Measurements from ENCODE around the gene KIAA1328.

KIAA1328 gene

DNA sequence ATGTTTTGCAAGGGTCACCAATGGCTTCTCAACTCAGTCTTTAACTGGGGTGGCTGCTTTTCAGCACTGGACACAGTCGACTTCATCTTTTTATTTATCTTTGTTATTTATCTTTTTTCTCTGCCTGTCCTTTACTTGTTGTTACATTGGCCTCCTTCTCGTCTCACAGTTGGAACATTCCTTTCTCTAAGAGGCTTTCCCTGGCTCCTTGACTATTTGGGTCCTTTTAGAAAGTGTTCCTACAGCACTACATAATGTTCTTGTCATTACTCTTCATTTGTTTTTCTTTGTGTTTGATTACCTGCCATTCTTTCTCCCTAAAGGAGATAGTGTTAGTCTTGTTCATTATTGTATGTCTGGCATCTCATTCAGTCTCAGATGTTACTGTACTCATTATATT is 122.0 kb downstream of the KIAA1328 start:
- DNase-seq (ENCODE audit: low read depth in 2 of 2) = no peak

DNA sequence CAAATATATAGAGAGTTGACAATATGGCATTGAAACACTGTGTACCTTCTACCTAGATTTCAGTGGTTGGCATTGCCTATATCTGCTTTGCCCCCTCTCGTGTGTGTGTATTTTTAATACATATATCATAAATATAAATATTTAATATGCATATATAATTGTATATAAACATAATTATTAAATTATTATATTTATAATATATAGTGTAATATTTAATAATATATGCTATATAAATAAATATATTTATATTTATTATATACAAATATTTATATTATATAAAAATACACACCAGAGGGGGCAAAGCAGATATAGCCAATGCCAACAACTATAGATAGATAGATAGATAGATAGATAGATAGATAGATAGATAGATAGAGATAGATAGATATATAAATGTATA is 124.1 kb downstream of the KIAA1328 start:
- no peak for DNase-seq (ENCODE audit: low read depth in 2 of 2)

DNA sequence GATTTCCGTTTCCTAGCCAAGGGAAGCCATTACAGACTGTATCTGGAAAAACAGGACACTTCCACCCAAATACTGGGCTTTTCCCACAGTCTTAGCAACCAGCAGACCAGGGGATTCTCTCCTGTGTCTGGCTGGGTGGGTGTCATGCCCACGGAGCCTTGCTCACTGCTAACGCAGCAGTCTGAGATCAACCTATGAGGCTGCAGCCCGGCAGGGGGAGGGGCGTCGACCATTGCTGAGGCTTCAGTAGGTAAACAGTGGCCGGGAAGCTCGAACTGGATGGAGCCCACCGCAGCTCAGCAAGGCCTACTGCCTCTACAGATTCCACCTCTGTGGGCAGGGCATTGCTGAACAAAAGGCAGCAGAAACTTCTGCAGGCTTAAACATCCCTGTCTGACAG is 131.1 kb downstream of the KIAA1328 start:
- no peak for DNase-seq (ENCODE audit: low read depth in 2 of 2)

DNA sequence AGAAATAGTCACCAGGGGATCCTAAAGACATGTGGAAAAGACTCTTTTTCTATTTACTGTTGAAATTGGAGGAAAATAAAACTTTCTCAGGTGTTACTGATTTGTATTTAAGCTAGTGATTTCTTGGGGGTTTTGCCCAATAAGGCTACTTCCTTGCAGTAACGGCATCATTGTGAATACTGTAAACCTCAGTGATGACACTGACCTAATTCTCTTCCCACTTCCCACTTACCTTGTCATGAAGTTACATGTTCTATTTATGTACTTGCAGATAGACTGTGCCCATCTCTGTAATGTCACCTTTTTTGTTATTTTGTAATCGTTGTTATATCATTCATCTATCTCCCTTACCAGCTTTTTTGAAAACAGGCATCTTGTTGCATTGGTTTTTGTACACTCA is 134.5 kb downstream of the KIAA1328 start:
- DNase-seq (ENCODE audit: low read depth in 2 of 2) = no peak

DNA sequence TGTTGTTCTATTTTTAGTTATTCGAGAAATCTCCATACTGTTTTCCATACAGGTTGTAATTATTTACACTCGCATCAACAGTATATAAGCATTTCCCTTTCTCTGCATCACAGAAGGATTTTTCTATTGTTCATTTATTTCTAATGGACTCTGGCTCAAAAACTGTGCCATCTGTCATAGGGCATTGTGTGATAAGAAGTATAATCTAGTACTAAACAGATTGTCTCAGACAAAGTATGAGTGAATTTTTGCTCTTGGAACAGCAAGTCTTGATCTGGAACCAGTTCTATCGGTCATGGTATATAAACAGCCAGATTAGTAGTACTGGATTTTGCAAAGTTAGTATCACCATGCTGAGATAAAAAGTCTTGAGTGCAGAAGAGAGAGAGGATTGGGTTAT is 145.8 kb downstream of the KIAA1328 start:
- no peak for DNase-seq (ENCODE audit: low read depth in 2 of 2)

DNA sequence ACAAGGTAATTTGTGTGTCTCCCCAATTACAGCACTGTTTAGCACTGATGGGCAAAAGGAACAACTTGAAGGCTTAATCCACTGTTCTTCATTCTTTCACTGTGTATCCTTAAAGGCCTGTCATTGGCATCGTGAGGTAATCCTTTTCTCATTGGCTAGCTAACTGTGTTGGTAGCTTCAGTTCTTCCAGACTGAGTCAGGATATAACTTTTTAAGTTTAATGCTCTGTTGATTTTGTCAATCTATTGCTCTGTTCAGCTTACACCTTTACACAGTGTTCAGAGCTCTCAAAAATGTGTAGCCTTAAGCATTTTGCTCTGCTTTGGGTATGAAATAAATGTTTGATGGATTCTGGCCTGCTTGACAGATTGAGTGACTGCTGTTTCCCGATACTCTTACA is 148.2 kb downstream of the KIAA1328 start:
- no peak for DNase-seq (ENCODE audit: low read depth in 2 of 2)

DNA sequence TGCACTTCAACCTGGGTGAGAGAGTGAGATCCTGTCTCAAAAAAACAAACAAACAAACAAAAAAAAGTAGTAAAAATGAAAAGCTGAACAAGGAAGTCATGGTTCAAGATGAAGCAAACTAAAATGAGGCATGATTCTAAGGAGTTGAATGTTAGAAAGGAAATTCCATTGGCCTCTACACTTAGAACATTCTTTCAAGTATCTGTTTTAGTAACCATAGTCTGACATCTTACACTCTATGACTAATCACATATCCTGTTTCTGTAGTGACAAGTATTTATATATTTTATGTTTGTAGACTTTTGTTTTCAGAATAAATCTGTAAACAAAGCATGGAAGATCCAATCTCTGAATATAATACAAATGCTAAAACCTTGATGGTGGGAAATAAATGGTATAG is 164.1 kb downstream of the KIAA1328 start:
- no peak for DNase-seq (ENCODE audit: low read depth in 2 of 2)

DNA sequence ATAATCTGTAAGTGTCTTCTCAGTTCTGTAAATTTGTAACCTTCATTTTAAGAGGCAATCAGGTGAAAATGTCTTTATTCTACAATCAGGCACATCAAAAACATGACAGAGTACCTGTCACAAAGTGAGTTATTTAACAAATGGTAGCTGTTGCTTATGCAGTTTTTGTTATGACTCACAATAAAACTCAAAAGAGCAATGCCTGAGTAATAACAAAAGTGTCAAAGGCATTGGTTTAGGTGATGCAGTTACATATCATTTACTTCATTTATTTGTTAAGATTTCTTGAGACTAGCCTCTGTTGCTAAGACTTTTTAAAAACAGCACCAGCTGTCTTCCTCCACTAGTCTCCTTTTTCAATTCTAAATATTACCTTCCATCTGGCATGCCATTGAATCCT is 177.8 kb downstream of the KIAA1328 start:
- no peak for DNase-seq (ENCODE audit: low read depth in 2 of 2)

DNA sequence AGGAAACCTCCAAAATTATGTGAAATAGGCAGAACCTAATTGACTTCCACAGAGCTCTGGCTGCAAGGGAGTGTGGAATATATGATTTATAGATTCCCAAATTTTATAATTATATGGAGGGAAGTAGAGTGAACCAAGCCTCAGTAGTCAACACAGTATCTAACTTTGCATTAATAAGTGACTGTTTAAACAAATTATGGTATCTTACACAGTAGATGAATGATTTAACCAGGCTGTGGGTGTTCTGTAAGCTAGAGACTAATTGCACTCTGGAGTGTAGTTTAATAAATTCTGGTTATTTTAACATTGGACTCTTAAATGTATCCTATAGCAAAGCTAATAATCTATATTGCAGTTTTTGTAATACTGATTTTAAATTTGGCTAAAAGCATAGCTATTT is 183.5 kb downstream of the KIAA1328 start:
- no peak for DNase-seq (ENCODE audit: low read depth in 2 of 2)

DNA sequence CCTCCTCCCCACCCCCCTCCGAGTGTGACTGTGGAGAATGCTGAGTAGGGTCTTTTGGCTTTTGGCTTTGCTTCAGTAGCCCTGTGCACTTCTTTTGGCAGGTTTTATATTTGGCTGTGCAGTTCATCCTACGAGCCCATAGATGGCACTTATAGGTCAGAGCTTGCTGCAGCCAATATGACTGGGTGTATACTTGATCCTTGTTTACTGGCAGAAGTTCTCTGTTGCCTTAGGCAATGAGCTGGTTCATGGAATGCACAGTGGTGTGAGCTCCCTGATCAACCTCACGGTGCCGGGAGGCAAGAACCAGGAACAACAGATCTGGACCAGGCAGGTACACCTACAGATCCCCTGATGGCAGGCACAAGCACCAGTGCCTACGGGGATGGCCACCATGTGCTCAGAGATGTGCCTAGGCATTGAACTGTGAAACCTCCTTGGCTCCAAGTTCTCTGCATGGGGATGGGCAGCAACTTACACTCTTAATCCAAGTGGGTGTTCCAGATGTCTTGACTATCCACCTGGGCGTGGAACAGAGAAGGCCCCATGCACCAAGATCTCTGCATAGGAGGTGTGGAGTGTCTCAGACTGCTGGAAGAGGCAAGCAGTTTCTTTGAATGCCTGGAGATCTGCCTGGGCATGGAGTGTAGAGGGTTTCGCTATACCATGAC is 190.4 kb downstream of the KIAA1328 start:
- DNase-seq (ENCODE audit: low read depth in 2 of 2) = no peak

DNA sequence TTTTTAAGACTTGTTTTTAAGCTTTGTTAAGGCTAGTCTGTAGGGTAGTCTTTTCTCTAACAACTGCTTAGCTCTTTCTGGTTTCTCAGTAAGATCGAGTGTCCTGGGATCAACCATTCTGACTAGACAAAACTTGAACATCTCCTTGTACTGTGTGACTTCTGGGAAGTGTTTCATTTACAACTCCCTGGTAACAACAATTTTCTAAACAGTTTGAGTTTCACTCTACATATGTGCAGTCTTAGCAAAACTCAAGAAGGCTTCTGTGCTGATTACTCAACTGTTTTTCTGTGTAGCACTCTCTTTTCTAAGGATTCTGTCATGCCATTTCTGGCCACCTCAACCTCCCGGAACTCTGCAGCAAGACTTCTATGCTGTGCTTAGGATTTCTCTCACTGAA is 204.5 kb downstream of the KIAA1328 start:
- no peak for DNase-seq (ENCODE audit: low read depth in 2 of 2)

DNA sequence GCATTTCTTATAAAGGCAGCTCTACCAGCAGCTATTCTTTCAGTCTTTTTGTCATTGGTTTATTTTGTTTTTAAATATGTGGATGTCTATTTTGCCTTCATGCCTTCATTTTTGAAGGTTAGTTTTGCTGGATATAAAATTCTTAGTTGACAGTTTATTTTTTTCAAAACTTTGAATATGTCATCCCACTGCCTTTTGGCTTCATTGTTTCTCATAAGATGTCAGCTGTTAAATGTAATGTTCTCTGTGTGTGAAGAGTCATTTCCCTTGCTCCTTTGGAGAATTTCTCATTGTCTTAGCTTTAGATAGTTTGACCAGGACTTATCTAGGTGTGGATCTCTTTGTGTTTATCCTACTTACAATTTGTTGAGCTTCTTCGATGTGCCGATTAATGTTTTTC is 213.5 kb downstream of the KIAA1328 start:
- no peak for DNase-seq (ENCODE audit: low read depth in 2 of 2)

DNA sequence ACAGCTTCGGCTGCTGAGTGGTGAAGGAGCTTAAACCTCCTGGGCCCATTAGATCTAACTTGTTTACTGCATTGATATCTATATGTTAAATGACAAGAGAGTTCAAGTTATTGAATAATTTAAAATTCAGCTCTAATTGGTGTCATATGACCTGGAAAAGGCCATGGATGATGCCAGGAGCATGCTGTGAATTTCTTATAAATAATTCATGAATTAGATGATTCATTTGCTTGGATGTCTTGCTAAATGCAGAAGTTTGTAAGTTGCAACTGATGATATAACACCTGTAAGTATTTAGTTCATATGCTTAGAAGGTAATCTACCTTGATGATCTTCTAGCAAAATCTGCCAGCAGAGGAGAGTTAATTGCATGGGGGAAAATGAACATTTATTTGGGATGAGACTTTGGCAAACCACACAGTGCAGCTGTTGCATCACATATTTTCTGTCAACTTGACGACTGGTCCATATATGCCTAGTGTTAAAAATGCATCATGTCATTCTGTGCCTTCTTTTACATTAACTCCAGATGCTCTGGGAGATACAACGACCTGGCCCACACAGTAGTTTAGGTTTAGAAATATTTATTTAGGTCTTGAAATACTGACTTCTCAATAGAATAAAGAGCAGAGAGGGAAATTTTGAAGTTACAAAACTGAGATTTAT is 226.3 kb downstream of the KIAA1328 start:
- DNase-seq (ENCODE audit: low read depth in 2 of 2) = no peak

DNA sequence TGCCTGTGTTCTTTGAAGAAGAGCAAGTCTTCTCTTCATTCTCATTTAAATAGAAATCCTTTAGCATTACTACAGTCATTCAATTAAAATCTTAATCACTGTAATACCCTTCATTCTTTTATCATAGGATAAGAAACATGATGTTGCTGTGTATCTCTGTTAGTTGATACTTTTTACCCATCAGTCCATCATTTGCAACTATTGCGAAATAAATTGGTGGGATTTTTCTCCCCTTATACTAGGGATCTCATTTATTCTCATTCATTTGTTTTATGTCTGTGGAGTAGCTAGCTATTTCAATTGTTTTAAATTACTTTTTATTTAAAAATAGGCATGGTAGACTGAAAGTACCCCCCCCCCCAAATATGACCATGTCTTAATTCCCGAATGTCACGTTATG is 235.3 kb downstream of the KIAA1328 start:
- no peak for DNase-seq (ENCODE audit: low read depth in 2 of 2)

DNA sequence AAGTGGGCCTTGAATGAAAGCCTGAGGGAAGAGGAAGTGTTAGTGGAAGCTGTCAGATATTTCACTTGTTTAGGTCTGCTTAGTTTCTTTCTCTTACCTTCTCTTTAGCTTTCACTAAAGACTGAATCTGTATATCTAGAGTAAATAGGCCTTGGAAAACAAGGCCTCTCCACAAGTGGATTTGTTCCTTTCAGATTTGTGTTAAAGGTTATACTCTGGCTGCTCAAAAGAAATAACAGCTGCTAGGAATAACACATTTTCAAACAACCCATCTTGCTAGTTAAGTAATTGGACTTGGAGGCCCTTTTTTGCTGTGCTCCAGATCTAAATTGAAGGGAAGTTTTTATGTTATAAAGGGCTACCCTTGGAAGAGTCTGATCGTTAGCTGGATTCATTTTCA is 236.3 kb downstream of the KIAA1328 start:
- no peak for DNase-seq (ENCODE audit: low read depth in 2 of 2)

DNA sequence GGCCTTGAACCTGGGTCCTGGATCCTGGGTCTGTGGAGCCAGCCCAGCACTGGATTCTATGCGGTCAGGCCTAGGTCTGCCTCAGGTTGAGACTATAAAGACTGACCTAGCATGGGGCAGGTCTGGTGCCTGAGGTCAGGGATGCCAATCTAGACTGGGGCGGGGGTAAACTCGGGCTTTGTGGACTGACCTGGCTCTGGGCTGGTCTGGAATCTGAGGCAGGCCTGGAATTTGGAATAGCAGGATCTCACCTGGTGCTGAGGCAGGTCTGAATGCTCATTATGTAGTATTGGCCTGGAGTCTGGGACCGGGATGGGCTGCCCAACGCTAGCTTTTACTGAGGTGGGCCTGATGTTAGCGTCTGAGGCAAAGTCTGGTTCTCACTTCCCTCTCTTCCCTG is 256.0 kb downstream of the KIAA1328 start:
- DNase-seq (ENCODE audit: low read depth in 2 of 2) = no peak

DNA sequence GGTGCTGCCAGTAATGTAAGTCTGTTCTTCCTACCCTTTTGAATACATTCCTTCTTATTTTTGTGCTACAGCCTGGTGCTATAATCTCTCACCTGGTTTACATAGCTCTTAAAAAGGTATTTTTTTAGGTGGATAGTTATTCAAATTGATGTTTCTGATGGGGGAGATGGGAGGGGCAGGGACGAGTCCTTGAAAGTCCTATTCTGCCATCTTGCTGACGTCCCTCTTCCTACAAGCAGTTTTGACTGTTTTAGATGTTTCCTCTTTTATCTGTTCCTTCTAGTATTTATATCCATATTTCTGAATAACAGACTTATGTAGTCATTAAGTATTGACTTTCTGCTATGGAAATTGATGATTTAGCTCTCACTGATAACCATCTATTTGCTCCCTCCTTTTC is 256.4 kb downstream of the KIAA1328 start:
- DNase-seq (ENCODE audit: low read depth in 2 of 2) = no peak

DNA sequence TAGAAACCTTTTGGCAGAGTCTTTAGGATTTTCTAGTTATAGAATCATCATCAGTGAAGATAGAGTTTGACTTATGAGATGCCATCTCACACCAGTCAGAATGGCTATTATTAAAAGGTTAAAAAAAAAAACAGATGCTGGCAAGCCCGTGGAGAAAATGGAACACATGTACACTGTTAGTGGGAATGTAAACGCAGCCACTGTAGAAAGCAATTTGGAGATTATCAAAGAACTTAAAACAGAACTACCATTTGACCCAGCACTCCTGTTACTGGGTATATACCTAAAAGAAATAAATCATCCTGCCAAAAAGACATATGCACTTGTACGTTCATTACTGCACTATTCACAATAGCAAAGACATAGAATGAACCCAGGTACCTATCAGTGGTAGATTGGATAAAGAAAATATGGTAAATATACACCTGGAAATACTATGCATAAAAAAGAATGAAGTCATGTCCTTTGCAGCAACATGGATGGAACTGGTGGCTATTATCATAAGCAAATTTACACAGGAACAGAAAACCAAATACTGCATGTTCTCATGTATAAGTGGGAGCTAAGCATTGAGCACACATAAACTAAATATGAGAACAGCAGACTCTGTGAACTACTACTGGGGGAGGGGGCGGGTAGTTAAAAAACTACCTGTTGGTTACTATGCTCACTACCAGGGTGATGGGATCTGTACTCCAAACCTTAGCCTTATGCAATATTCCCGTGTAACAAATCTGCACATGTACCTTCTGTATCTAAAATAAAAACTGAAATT is 279.0 kb downstream of the KIAA1328 start:
- DNase-seq (ENCODE audit: low read depth in 2 of 2) = no peak

DNA sequence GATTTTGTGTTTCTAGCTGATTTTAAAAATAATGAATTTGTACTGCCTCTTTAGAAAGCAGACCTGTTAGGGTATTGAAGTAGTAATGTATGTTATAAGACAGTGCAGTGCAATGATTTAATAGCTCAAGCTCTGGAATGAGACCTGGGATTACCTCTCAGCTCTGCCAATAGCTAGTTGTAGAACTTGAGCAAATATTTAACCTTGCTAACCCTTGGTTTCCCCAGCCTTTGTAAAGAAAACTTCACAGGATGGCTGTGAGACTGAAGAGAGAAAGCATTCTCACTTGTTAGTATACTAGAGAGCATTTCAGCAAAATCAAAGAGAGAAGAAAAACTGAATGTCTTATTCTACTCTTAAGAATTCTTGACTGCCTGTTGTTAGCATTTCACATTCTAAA is 293.9 kb downstream of the KIAA1328 start:
- no peak for DNase-seq (ENCODE audit: low read depth in 2 of 2)

DNA sequence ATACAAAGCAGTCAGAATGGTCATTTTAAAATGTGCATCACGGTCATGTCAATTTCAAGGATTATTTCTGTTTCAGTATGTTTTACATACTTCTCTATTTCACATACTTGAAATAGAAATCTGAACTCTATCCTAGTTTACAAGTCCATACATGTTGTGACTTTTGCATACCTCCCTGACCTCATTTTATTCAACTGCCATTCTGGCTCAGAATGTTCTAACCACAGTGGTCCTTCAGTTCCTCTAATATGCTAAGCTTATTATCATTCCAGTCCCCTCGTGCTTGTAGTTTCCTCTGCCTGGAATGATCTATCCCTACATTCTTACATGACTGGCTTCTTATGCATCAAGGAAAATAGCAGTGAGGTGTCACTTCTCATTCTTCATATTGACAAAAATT is 295.6 kb downstream of the KIAA1328 start:
- DNase-seq (ENCODE audit: low read depth in 2 of 2) = no peak

DNA sequence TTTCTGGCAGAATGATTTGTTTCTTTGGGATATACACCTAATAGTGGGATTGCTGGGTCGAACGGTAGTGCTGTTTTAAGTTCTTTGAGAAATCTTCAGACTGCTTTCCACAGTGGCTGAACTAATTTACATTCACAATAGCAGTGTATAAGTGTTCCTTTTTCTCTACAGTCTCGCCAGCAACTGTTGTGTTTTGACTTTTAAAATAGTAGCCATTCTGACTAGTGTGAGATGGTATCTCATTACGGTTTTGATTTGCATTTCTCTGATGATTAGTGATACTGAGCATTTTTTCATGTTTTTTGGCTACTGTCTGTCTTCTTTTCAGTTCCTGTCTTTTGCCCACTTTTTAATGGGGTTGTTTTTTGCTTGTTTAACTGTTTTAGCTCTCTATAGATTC is 306.2 kb downstream of the KIAA1328 start:
- DNase-seq (ENCODE audit: low read depth in 2 of 2) = no peak

DNA sequence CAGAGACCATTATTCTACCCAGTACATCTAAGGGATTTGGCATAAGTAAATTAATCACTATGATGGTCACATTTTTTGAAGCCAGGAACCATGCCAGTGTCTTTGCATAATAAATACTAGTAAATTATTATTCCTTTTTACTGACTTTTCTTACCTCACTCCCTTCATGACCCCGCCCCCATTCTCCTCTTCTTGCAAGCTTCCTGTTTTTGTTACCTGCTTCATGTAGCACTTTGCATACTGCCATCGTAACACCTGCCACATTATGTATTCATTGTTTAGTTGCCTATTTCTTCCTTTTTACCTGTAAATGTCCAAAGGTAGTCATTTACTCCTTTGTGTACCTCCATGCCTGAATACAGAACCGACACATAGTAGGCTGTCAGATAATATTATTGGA is 309.5 kb downstream of the KIAA1328 start:
- DNase-seq (ENCODE audit: low read depth in 2 of 2) = no peak

DNA sequence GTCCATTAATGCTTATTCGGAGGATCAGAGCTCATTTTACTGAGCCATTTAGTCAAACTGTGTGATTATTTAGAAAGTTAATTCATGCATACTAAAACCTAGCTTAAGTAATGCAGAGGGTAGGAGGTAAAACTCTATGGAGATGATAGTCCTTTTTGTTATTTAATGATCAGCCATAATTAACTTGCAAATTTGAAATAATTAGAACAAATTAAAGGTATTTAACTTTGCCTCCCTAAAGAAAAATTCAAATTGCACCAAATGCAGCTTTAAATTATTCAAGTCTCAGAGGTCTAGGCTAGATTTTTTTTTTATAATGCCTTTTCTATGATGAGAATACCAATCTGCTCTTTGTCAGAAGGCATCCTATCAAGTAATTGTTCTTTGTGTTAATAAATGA is 310.9 kb downstream of the KIAA1328 start:
- DNase-seq (ENCODE audit: low read depth in 2 of 2) = no peak
